Measurements from ENCODE around the gene MEGF11. TPM values are rescaled to one million over a fixed set of nuclear protein-coding genes. Genes with fewer than 3 reads are reported as not detected.

The MEGF11 gene
- total RNA-seq, 4 donors from 2014 or later, result 0.87 to 7.3 (median 4.9) TPM

DNA sequence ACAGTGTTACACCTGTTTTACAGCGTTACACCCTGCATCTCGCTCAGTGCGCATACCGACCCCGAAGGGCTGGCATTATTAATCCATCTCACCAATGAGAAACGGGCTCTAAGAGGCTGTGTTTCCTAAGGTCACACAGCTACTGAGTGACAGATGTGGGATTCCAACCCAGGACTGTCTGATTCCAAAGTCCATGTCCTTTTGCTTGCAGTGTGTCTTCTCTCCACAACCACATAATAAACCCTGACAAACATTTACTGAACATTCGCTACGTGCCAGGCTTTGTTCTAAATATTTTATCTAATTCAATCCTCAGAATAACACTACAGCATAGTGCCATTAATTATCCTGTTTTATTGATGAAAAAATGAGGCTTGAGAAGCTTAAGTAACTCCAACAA lies 305.2 kb downstream of the MEGF11 start:
- H3K4me1 ChIP-seq, result no peaks in the 10 kb centered on the region
- H3K27ac ChIP-seq, result no peak overlapping the region
- H3K27me3 ChIP-seq, result no peaks in the 10 kb centered on the region
- TF ChIP-seq EP300 (IDR thresholded peaks at IDR 0.05), result no peak
- TF ChIP-seq, protein P1, sequence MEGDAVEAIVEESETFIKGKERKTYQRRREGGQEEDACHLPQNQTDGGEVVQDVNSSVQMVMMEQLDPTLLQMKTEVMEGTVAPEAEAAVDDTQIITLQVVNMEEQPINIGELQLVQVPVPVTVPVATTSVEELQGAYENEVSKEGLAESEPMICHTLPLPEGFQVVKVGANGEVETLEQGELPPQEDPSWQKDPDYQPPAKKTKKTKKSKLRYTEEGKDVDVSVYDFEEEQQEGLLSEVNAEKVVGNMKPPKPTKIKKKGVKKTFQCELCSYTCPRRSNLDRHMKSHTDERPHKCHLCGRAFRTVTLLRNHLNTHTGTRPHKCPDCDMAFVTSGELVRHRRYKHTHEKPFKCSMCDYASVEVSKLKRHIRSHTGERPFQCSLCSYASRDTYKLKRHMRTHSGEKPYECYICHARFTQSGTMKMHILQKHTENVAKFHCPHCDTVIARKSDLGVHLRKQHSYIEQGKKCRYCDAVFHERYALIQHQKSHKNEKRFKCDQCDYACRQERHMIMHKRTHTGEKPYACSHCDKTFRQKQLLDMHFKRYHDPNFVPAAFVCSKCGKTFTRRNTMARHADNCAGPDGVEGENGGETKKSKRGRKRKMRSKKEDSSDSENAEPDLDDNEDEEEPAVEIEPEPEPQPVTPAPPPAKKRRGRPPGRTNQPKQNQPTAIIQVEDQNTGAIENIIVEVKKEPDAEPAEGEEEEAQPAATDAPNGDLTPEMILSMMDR (IDR thresholded peaks at IDR 0.05), result no peak
- TF ChIP-seq POLR2A (IDR thresholded peaks at IDR 0.05), result no peak
- no peaks in the 10 kb centered on the region for H3K36me3 ChIP-seq
- H3K4me3 ChIP-seq, result no peak overlapping the region
- H3K9me3 ChIP-seq, result no peaks in the 10 kb centered on the region
- 85 to 87% methylated on average over 8 of the region's 8 CpGs for WGBS, 2 donors
- DNase-seq (ENCODE audit: low spot score in 2 of 2), result no peak

DNA sequence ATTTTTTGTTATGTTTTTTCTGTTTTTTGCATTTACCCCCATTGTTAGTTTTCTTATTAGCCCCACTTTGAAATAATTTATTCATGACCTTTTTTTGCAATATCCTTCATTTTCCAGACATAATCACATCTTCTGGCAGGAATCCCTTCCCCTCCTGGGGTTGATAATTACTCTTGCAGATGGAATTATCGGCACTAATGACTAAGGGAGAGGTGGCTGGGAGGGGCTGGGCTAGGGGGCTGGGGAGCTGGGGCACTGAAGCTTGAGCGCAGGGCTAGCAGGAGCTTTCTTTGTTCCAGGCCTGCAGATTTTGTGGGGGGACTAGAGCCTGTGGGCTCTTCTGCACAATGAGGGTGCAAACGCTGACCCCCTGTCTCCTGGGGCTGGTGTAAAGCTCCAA lies 306.5 kb downstream of the MEGF11 start:
- DNase-seq (ENCODE audit: low spot score in 2 of 2), result no peak
- no peaks in the 10 kb centered on the region for H3K27me3 ChIP-seq
- 58 to 63% methylated on average over 3 of the region's 3 CpGs for WGBS, 2 donors
- no peaks in the 10 kb centered on the region for H3K36me3 ChIP-seq
- TF ChIP-seq POLR2A (IDR thresholded peaks at IDR 0.05) (no peak), EP300 (IDR thresholded peaks at IDR 0.05) (no peak)
- TF ChIP-seq, protein P1 (IDR thresholded peaks at IDR 0.05), result no peak
- no peaks in the 10 kb centered on the region for H3K4me1 ChIP-seq
- no peaks in the 10 kb centered on the region for H3K9me3 ChIP-seq
- H3K27ac ChIP-seq, result no peak overlapping the region
- H3K4me3 ChIP-seq, result no peak overlapping the region

DNA sequence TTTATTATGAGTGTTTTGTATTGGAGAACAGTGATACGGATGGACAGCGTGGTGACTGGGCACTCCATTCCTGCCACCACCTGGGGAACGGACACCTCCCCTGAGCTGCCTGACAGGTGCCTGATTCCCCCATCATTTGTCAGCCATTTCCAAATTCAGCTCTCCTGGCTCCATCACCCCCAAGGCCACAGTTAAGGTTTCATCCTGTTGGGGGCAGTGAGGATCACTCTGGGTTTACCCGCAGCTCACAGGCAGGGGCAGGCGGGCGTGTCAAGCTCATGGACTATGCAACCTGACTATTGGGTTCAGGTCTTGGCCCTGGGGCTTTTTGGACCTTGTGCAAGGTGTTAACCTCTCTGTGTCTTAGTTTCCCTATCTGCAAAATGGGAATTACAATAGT lies 307.9 kb downstream of the MEGF11 start:
- no peaks in the 10 kb centered on the region for H3K36me3 ChIP-seq
- DNase-seq (ENCODE audit: low spot score in 2 of 2), result no peak
- 78 to 80% methylated on average over 6 of the region's 6 CpGs for WGBS, 2 donors
- H3K27ac ChIP-seq, result no peak overlapping the region
- H3K27me3 ChIP-seq, result no peaks in the 10 kb centered on the region
- TF ChIP-seq EP300 (IDR thresholded peaks at IDR 0.05) (no peak), POLR2A (IDR thresholded peaks at IDR 0.05) (no peak)
- TF ChIP-seq, protein P1 (IDR thresholded peaks at IDR 0.05), result no peak
- no peaks in the 10 kb centered on the region for H3K4me1 ChIP-seq
- H3K9me3 ChIP-seq, result no peaks in the 10 kb centered on the region
- no peak overlapping the region for H3K4me3 ChIP-seq

- no peak overlapping the region for H3K4me3 ChIP-seq
- H3K9me3 ChIP-seq, result no peaks in the 10 kb centered on the region
- H3K27me3 ChIP-seq, result no peaks in the 10 kb centered on the region
- DNase-seq (ENCODE audit: low spot score in 2 of 2), result no peak
- WGBS, 2 donors, result 68 to 76% methylated on average over 3 of the region's 3 CpGs
- H3K27ac ChIP-seq, result no peak overlapping the region
- no peaks in the 10 kb centered on the region for H3K4me1 ChIP-seq
- TF ChIP-seq, protein P1 (IDR thresholded peaks at IDR 0.05), result no peak
- no peak for TF ChIP-seq POLR2A (IDR thresholded peaks at IDR 0.05)
- TF ChIP-seq EP300 (IDR thresholded peaks at IDR 0.05), result no peak
- no peaks in the 10 kb centered on the region for H3K36me3 ChIP-seq
These were observed 309.1 kb downstream of the MEGF11 start for GRCh38 chr15:65944404-65944803.

DNA sequence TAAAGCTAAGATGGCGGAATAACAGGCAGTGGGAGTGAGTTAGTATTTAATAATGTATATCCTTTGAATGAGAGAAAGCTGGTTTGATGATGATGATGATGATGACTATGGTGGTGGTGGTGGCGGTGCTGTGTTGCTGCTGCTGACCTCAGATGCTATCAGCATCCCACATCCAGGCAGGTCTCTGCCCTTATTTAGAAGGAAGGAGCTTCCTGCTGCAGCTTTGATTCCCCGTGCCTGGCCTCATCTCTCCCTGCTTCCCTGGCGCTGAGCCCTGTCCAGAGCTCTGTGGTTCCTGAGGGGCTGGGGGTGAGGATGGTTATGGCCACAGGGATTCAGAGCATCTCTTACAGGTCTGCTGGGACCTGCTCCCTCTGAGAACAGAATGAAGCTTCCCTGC lies 311.1 kb downstream of the MEGF11 start:
- WGBS, 2 donors, result 65% methylated on average over 4 of the region's 4 CpGs
- Histone ChIP-seq H3K27me3 (no peaks in the 10 kb centered on the region), H3K36me3 (no peaks in the 10 kb centered on the region), H3K4me1 (peaks cover 0 to under 1% (median 0%) of the 10 kb centered on the region in 4 donors), H3K27ac (no peak overlapping the region), H3K9me3 (no peaks in the 10 kb centered on the region), H3K4me3 (no peak overlapping the region)
- DNase-seq (ENCODE audit: low spot score in 2 of 2), result no peak
- TF ChIP-seq EP300 (IDR thresholded peaks at IDR 0.05) (no peak), POLR2A (IDR thresholded peaks at IDR 0.05) (no peak)
- TF ChIP-seq, protein P1 (IDR thresholded peaks at IDR 0.05), result no peak
